ENCODE results near the gene SGIP1.

Gene SGIP1

DNA sequence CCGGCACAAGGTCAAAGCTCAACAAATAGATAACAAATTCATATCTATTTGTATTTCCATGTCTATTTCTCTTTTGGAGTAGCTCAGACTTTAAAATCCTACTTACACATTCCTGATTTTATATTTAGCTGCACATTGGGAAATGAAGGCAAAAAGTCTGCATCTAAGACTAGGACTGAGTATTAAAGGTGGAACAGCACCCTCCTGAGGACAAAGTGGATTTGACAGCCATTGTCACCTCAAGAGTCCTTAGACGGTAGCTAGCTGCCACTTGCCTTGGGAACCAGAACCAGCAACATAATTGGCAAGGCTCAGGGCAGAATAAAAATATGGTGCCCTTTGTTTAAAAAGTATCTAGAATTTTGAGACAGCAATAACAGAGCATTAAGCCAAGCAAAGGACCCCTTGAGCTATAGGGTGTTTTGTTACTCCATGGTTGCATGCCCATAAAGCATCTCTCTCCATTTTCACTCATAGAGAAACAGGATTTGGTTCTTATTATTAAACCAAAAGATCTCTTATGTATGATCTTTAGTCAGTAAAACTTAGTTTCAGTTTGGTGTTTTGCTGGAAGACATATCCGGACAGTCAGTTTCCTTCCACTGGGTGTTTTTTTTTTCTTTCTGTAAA is 30.0 kb upstream of the SGIP1 start:
- peak; percentile 59 for DNase-seq
- no peak overlapping the region for H3K4me3 ChIP-seq (ENCODE audit: low read depth, low read length)

DNA sequence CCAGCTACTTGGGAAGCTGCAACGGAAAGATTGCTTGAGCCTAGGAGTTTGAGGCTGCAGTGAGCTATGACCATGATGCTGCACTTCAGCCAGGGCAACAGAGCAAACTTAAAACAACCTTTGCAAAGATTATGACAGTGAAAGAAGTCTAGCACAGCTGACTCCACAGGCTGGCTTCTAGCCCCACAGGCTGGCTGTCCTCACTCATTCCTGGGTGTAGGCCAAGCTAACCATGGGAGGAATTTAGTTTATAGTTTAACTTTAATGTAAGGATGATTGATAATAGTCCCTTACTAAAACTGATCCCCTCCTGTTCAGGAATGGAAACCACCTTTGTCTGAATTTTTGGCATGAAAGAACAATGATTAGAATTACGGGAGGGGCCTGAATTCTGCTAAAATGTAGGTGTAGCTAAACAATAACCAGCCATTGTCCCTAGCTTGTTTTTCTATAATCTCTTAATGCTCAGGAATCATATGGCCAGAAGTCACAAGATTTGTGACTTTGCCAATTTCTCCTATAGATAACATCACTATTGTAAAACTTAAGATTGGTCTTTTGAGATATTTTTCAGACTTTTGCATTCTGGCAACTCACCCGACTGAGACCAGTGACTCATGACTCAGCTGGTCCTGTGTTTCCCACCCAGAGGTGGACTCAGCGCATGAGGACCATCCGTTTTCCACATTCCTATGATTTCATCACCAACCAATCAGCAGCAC is 28.1 kb upstream of the SGIP1 start:
- TF ChIP-seq, protein P1, sequence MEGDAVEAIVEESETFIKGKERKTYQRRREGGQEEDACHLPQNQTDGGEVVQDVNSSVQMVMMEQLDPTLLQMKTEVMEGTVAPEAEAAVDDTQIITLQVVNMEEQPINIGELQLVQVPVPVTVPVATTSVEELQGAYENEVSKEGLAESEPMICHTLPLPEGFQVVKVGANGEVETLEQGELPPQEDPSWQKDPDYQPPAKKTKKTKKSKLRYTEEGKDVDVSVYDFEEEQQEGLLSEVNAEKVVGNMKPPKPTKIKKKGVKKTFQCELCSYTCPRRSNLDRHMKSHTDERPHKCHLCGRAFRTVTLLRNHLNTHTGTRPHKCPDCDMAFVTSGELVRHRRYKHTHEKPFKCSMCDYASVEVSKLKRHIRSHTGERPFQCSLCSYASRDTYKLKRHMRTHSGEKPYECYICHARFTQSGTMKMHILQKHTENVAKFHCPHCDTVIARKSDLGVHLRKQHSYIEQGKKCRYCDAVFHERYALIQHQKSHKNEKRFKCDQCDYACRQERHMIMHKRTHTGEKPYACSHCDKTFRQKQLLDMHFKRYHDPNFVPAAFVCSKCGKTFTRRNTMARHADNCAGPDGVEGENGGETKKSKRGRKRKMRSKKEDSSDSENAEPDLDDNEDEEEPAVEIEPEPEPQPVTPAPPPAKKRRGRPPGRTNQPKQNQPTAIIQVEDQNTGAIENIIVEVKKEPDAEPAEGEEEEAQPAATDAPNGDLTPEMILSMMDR (IDR thresholded peaks at IDR 0.05; ENCODE audit: low read depth, low read length): no peak
- Histone ChIP-seq H3K27me3 (no peaks in the 10 kb centered on the region), H3K36me3 (no peaks in the 10 kb centered on the region), H3K4me3 (ENCODE audit: low read depth, low read length) (no peak overlapping the region), H3K9me3 (no peaks in the 10 kb centered on the region), H3K4me1 (0 out of 2 replicates have a peak, but pooled peaks cover 2% of the 10 kb centered on the region)
- DNase-seq: no peak

More for the DNA sequence above, 30.0 kb upstream of the SGIP1 start:
- H3K9me3 ChIP-seq: no peaks in the 10 kb centered on the region
- 0 out of 2 replicates have a peak, but pooled peaks cover 2% of the 10 kb centered on the region for H3K4me1 ChIP-seq
- TF ChIP-seq, protein P1 (IDR thresholded peaks at IDR 0.05; ENCODE audit: low read depth, low read length): peak; percentile 67
- H3K36me3 ChIP-seq: no peaks in the 10 kb centered on the region
- no peaks in the 10 kb centered on the region for H3K27me3 ChIP-seq

DNA sequence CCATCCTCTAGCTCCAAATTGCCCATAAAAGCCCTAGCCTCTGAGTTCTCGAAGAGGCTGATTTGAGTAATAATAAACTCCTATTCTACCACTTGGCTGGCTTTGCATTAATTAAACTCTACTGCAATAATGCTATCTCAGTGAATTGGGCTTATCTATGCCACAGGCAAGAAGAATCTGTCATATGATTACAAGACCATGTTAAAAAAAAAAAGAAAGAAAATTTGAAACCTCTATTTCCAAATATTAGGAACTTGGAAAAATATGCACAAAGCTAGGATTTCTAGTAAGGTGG is 27.6 kb upstream of the SGIP1 start:
- no peaks in the 10 kb centered on the region for H3K9me3 ChIP-seq
- no peaks in the 10 kb centered on the region for H3K27me3 ChIP-seq
- H3K36me3 ChIP-seq: no peaks in the 10 kb centered on the region
- 0 out of 2 replicates have a peak, but pooled peaks cover 2% of the 10 kb centered on the region for H3K4me1 ChIP-seq
- H3K4me3 ChIP-seq (ENCODE audit: low read depth, low read length): no peak overlapping the region
- TF ChIP-seq, protein P1 (IDR thresholded peaks at IDR 0.05; ENCODE audit: low read depth, low read length): no peak
- no peak for DNase-seq

DNA sequence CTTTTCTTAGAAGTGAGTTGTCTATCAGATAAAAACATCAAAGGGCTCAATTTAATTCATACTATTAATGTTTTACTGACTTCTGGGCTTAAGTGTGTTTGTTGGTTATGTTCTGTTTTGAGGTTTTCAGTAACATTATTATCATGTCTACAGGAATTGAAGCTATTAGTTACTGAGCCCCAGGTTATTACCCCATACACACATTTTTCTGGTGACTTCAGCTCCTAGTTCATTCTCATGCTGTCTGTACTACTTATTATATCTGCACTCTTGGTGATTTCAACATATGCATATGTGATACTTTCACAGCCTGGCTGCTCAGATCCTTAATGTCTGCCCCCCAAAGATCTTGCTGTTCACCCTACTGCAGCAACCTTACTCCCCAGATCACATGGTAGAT is 27.0 kb upstream of the SGIP1 start:
- H3K9me3 ChIP-seq: no peaks in the 10 kb centered on the region
- no peaks in the 10 kb centered on the region for H3K27me3 ChIP-seq
- no peaks in the 10 kb centered on the region for H3K36me3 ChIP-seq
- TF ChIP-seq, protein P1 (IDR thresholded peaks at IDR 0.05; ENCODE audit: low read depth, low read length): no peak
- 0 out of 2 replicates have a peak, but pooled peaks cover 2% of the 10 kb centered on the region for H3K4me1 ChIP-seq
- no peak overlapping the region for H3K4me3 ChIP-seq (ENCODE audit: low read depth, low read length)
- no peak for DNase-seq

DNA sequence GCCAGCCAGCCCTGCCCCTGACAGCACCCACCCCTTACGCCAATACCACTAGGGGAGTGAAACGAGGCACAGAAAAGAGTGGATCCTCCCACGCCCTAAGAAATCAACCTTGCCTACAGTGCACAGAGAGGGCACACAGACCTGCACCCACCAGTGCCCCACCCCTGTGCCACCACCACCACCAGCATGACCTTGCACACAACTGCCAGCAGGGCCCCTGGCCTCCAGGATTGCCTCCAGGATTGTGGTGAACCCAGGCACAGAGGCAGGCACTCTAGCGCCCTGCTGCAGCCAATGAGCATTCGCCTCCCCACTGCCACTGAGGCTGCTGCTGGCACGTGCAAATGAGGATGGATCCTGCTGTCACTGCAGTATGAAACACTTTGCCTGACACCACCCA is 23.5 kb upstream of the SGIP1 start:
- H3K27me3 ChIP-seq: no peaks in the 10 kb centered on the region
- H3K9me3 ChIP-seq: no peaks in the 10 kb centered on the region
- no peaks in the 10 kb centered on the region for H3K4me1 ChIP-seq
- H3K4me3 ChIP-seq (ENCODE audit: low read depth, low read length): no peak overlapping the region
- H3K36me3 ChIP-seq: no peaks in the 10 kb centered on the region
- TF ChIP-seq, protein P1 (IDR thresholded peaks at IDR 0.05; ENCODE audit: low read depth, low read length): no peak
- no peak for DNase-seq

DNA sequence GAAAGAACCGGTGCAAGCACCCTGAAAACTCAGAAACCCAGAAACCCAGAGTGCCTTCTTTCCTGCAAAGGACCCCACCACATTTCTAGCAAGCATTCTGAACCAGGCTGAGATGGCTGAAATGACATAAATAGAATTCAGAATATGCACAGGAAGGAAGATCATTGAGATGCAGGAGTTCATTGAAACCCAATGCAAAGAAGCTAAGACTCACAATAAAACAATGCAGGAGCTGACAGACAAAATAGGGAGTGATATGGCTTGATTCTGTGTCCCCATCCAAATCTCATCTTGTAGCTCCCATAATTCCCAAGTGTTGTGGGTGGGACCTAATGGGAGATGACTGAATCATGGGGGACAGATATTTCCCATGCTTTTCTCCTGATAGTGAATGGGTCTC is 22.8 kb upstream of the SGIP1 start:
- no peak overlapping the region for H3K4me3 ChIP-seq (ENCODE audit: low read depth, low read length)
- TF ChIP-seq, protein P1 (IDR thresholded peaks at IDR 0.05; ENCODE audit: low read depth, low read length): no peak
- no peaks in the 10 kb centered on the region for H3K9me3 ChIP-seq
- H3K36me3 ChIP-seq: no peaks in the 10 kb centered on the region
- H3K4me1 ChIP-seq: no peaks in the 10 kb centered on the region
- H3K27me3 ChIP-seq: no peaks in the 10 kb centered on the region
- no peak for DNase-seq
